H1 (cell line): ENCODE results near the gene CEACAM5. TPM values are rescaled to one million over a fixed set of nuclear protein-coding genes. Genes with fewer than 3 reads are reported as not detected.

ENCODE experiments used
- CTCF ChIA-PET: fragments of 300-600 bp; sonication (Branson Sonifier 250); formaldehyde crosslinking; loops from one replicate; lab custom pipeline; 2021; ENCODE audit not compliant: partially characterized antibody; lab: Charles Lee
- POLR2A ChIA-PET: fragments of 300-600 bp; sonication (Branson Sonifier 250); formaldehyde crosslinking; loops from one replicate; lab custom pipeline; 2021; ENCODE audit warnings: inconsistent platforms; ENCODE audit not compliant: partially characterized antibody; lab: Charles Lee
- DNase-seq, 2 experiments: peaks; one replicate each; pipeline versions ENCODE4 v3.0.0 to v3.0.0-alpha.2; 2010 to 2022; ENCODE audit warnings: low spot score in 2 of 2, low read depth in 1 of 2, mixed read lengths in 1 of 2
- FAIRE-seq: peaks from 2 replicates; lab custom pipeline; 2011; peaks lifted over from hg19 to GRCh38; lab: Jason Lieb, UNC
- H2AFZ ChIP-seq: 2 replicates; pipeline ENCODE4 v1.8.1; 2012; ENCODE audit warnings: low read length, inconsistent platforms
- H2AK5ac ChIP-seq: 2 replicates; pipeline ENCODE4 v1.6.1; 2013; ENCODE audit warnings: low read depth, low read length
- H2BK120ac ChIP-seq: replicated peaks from 2 replicates; pipeline ENCODE3; 2013; ENCODE audit warnings: low read depth, low read length, inconsistent platforms
- H2BK12ac ChIP-seq: 2 replicates; pipeline ENCODE4 v1.6.1; 2013; ENCODE audit warnings: low read depth, low read length
- H2BK15ac ChIP-seq: 2 replicates; pipeline ENCODE4 v1.6.1; 2013; ENCODE audit warnings: low read length
- H2BK20ac ChIP-seq: 2 replicates; pipeline ENCODE4 v1.6.1; 2013; ENCODE audit warnings: low read length
- H2BK5ac ChIP-seq: 2 replicates; pipeline ENCODE4 v1.6.1; 2013; ENCODE audit warnings: low read depth, low read length
- H3K14ac ChIP-seq: 2 replicates; pipeline ENCODE4 v1.6.1; 2013; ENCODE audit warnings: inconsistent platforms; ENCODE audit not compliant: insufficient read length
- H3K18ac ChIP-seq: 2 replicates; pipeline ENCODE4 v1.6.1; 2013; ENCODE audit warnings: low read length; ENCODE audit errors: extremely low read depth
- H3K23ac ChIP-seq: 2 replicates; pipeline ENCODE4 v1.6.1; 2013; ENCODE audit warnings: inconsistent platforms; ENCODE audit not compliant: insufficient read length
- H3K23me2 ChIP-seq: 2 replicates; pipeline ENCODE4 v1.6.1; 2013; ENCODE audit warnings: low read depth, low read length
- H3K27ac ChIP-seq: 2 replicates; pipeline ENCODE4 v1.6.1; 2011; ENCODE audit warnings: low read depth, low read length, inconsistent platforms
- H3K27me3 ChIP-seq, 4 experiments: replicated peaks in 1 of 4; 1 replicate in 1 of 4; 2 replicates in 3 of 4; pipeline versions ENCODE4 v1.6.1 to v1.8.1; 2011 to 2013; ENCODE audit warnings: low read length in 3 of 4, mild to moderate bottlenecking in 3 of 4, inconsistent platforms in 2 of 4, mixed read lengths in 2 of 4, moderate library complexity in 1 of 4; ENCODE audit not compliant: control insufficient read depth in 3 of 4, insufficient read depth in 3 of 4; ENCODE audit errors: extremely low read depth in 1 of 4
- H3K36me3 ChIP-seq, 4 experiments: 2 replicates each; pipeline versions ENCODE4 v1.6.1 to v1.8.1; 2011 to 2013; ENCODE audit warnings: mild to moderate bottlenecking in 4 of 4, low read length in 3 of 4, moderate library complexity in 2 of 4, control low read depth in 1 of 4, inconsistent platforms in 1 of 4; ENCODE audit not compliant: insufficient read depth in 4 of 4, control insufficient read depth in 2 of 4
- H3K4ac ChIP-seq: replicated peaks from 2 replicates; pipeline ENCODE3; 2013; ENCODE audit warnings: low read length, low read depth, mixed read lengths, inconsistent platforms; ENCODE audit not compliant: insufficient read length
- H3K4me1 ChIP-seq, 4 experiments: replicated peaks in 1 of 4; 1 replicate in 1 of 4; 2 replicates in 3 of 4; pipeline versions ENCODE4 v1.6.1 to v1.8.1; 2011 to 2013; ENCODE audit warnings: low read length in 3 of 4, inconsistent platforms in 2 of 4, mixed read lengths in 1 of 4; ENCODE audit not compliant: insufficient read depth in 4 of 4, control insufficient read depth in 3 of 4
- H3K4me2 ChIP-seq, 2 experiments: 2 replicates each; pipeline versions ENCODE4 v1.6.1 to v1.8.1; 2011 to 2013; ENCODE audit warnings: low read depth in 2 of 2, low read length in 2 of 2, control low read depth in 1 of 2, inconsistent platforms in 1 of 2, mild to moderate bottlenecking in 1 of 2; ENCODE audit not compliant: insufficient read depth in 1 of 2
- H3K4me3 ChIP-seq, 4 experiments: fragments of 200-600, 300-600 bp in 1 of 4; sonication (generic), shearing (Covaris generic), sonication (Bioruptor Twin) in 1 of 4; 2 replicates each; pipeline versions ENCODE4 v1.5.1 to v1.8.1; 2011 to 2016; ENCODE audit warnings: low read length in 4 of 4, low read depth in 3 of 4, control low read depth in 2 of 4, inconsistent platforms in 2 of 4, mild to moderate bottlenecking in 2 of 4, mixed read lengths in 1 of 4, moderate library complexity in 1 of 4; ENCODE audit not compliant: insufficient read depth in 2 of 4; ENCODE audit errors: extremely low read depth in 1 of 4
- H3K56ac ChIP-seq: replicated peaks from 2 replicates; pipeline ENCODE3; 2013; ENCODE audit warnings: low read depth, mild to moderate bottlenecking, mixed read lengths, low read length, inconsistent platforms; ENCODE audit not compliant: insufficient read length
- H3K79me1 ChIP-seq: 2 replicates; pipeline ENCODE4 v1.6.1; 2013; ENCODE audit warnings: low read depth, low read length, control low read depth
- H3K79me2 ChIP-seq, 2 experiments: 2 replicates each; pipeline versions ENCODE4 v1.6.1 to v1.8.1; 2012 to 2013; ENCODE audit warnings: low read length in 2 of 2, mild to moderate bottlenecking in 2 of 2, inconsistent platforms in 1 of 2; ENCODE audit not compliant: insufficient read depth in 2 of 2, control insufficient read depth in 1 of 2
- H3K9ac ChIP-seq, 4 experiments: replicated peaks in 1 of 4; 1 replicate in 1 of 4; 2 replicates in 3 of 4; pipeline versions ENCODE4 v1.6.1 to v1.8.1; 2011 to 2013; ENCODE audit warnings: low read depth in 3 of 4, low read length in 3 of 4, control low read depth in 2 of 4, mild to moderate bottlenecking in 2 of 4, moderate library complexity in 2 of 4, inconsistent platforms in 1 of 4; ENCODE audit errors: extremely low read depth in 1 of 4
- H3K9me3 ChIP-seq, 2 experiments: 2 replicates each; pipeline versions ENCODE4 v1.6.1 to v1.8.1; 2012 to 2013; ENCODE audit warnings: mild to moderate bottlenecking in 2 of 2, moderate library complexity in 2 of 2, control low read depth in 1 of 2, inconsistent platforms in 1 of 2, low read depth in 1 of 2, low read length in 1 of 2, mixed read lengths in 1 of 2; ENCODE audit not compliant: insufficient read depth in 2 of 2
- H4K20me1 ChIP-seq, 2 experiments: replicated peaks in 1 of 2; 2 replicates each; pipeline versions ENCODE3 to v1.8.1; 2011 to 2013; ENCODE audit warnings: inconsistent platforms in 2 of 2, low read length in 2 of 2, mild to moderate bottlenecking in 1 of 2; ENCODE audit not compliant: insufficient read depth in 2 of 2, control insufficient read depth in 1 of 2
- H4K5ac ChIP-seq: 2 replicates; pipeline ENCODE4 v1.6.1; 2013; ENCODE audit warnings: low read length, low read depth, mixed read lengths, inconsistent platforms; ENCODE audit not compliant: insufficient read length
- H4K8ac ChIP-seq: 2 replicates; pipeline ENCODE4 v1.8.0; 2013; ENCODE audit warnings: mild to moderate bottlenecking, moderate library complexity, low read length, inconsistent platforms; ENCODE audit not compliant: insufficient read depth; ENCODE audit errors: extremely low read depth
- H4K91ac ChIP-seq: replicated peaks from 2 replicates; pipeline ENCODE3; 2013; ENCODE audit warnings: low read length, mixed read lengths, inconsistent platforms; ENCODE audit not compliant: insufficient read length
- ASH2L ChIP-seq: fragments of 200-600, 300-600 bp; sonication (generic); IDR thresholded peaks from one replicate; pipeline ENCODE4 v1.7.1; 2017; ENCODE audit warnings: low read length
- GABPA ChIP-seq: IDR thresholded peaks from 2 replicates; pipeline ENCODE4 v1.6.1; 2011; ENCODE audit warnings: mild to moderate bottlenecking, low read length, moderate library complexity, borderline replicate concordance; ENCODE audit not compliant: insufficient read depth
- SP4 ChIP-seq: IDR thresholded peaks from 2 replicates; pipeline ENCODE4 v1.6.1; 2012; ENCODE audit warnings: low read length, inconsistent platforms
- WGBS, 2 experiments: shearing (Covaris generic) in 1 of 2; methylation state at CpG; one replicate each; pipeline versions ENCODE4 v1.1.6 to v1.1.7; 2013 to 2015; ENCODE audit warnings: low lambda C conversion rate in 2 of 2, mixed read lengths in 2 of 2, inconsistent platforms in 1 of 2, low coverage in 1 of 2, missing lambda C conversion rate in 1 of 2; ENCODE audit not compliant: insufficient replicate concordance in 2 of 2, insufficient coverage in 1 of 2, insufficient read length in 1 of 2; ENCODE audit errors: extremely low coverage in 1 of 2, missing lambda C conversion rate in 1 of 2; 5-methylcytosine and 5-hydroxymethylcytosine counted together
- polyA plus RNA-seq, 7 experiments: library from polyadenylated mRNA; depleted of rRNA in 3 of 7; stranded (reverse) in 5 of 7; unstranded in 2 of 7; fragments of >200 nt in 5 of 7; fragments of 200-250 nt in 2 of 7; gene quantifications; 1 replicate in 5 of 7; 2 replicates in 1 of 7; 4 replicates in 1 of 7; pipeline versions ENCODE4 v1.2.1 to v1.2.3, GENCODE V29; 2011 to 2013; ENCODE audit warnings: missing spikeins in 2 of 7, mixed read lengths in 2 of 7
- total RNA-seq: library from RNA; stranded (reverse); fragmentation: NEBNext Ultra II Directional; extraction: Animal tissue kit (Norgen Biotek cat#: 25700); gene quantifications from 2 replicates; pipeline ENCODE4 v1.2.1, GENCODE V29; 2021

The CEACAM5 gene
- total and polyA plus RNA-seq, 2 of the 8 experiments (the other 6 are each of a cell fraction or from before 2014, with no cell fraction given) = not detected

- no peak for TF ChIP-seq ASH2L
- TF ChIP-seq SP4 = no peak
- TF ChIP-seq GABPA = no peak
- Histone ChIP-seq H2BK12ac (no peak overlapping the region), H3K18ac (no peak overlapping the region), H3K9me3 (peaks cover 53 to 72% of the 10 kb centered on the region in 2 experiments), H3K4me1 (no peaks in the 10 kb centered on the region; a peak in 1 of 7 replicates), H2BK5ac (no peak overlapping the region), H3K27ac (no peak overlapping the region), H3K23ac (no peak overlapping the region), H2AFZ (no peak overlapping the region), H3K27me3 (no peaks in the 10 kb centered on the region), H3K4ac (no peak overlapping the region), H3K79me2 (no peaks in the 10 kb centered on the region), H2BK15ac (no peak overlapping the region), H3K4me2 (no peak overlapping the region), H2BK120ac (no peak overlapping the region), H2AK5ac (no peak overlapping the region), H3K9ac (no peak overlapping the region), H4K8ac (no peak overlapping the region), H3K4me3 (no peak overlapping the region), H3K14ac (no peak overlapping the region), H3K79me1 (no peaks in the 10 kb centered on the region), H3K23me2 (0 out of 2 replicates have a peak, but pooled peaks cover 2% of the 10 kb centered on the region), H3K36me3 (no peaks in the 10 kb centered on the region), H2BK20ac (no peak overlapping the region), H4K5ac (no peak overlapping the region), H4K91ac (no peak overlapping the region), H4K20me1 (no peaks in the 10 kb centered on the region), H3K56ac (no peak overlapping the region)
- WGBS, 2 experiments = 67% methylated on average over 2 of the region's 2 CpGs; no CpG with 5 or more reads in 1 of the 2 experiments
- DNase-seq = no peak
- ChIA-PET POLR2A (no interaction called here), CTCF (interaction anchor here (0.6 to 1.0 kb wide), 2 partner anchors 9 to 17 kb away, joined by 3 read pairs; no protein-coding TSS in a partner anchor)
- no peak for FAIRE-seq
Observed at GRCh38 chr19:41776700-41777099, 68.3 kb downstream of the CEACAM5 start.

Other genes starting within 250 kb of the CEACAM5 start
- not detected in 2 replicates for gene CEACAM21, start 132.5 kb upstream of the CEACAM5 start, total RNA-seq
- 0.06 TPM in 1 of 2 replicates, not detected in the other for gene CEACAM21, start 132.5 kb upstream of the CEACAM5 start, polyA plus RNA-seq (2011; rRNA removed)
- gene CEACAM4, start 81.6 kb upstream of the CEACAM5 start, total RNA-seq = not detected in 2 replicates
- gene CEACAM4, start 81.6 kb upstream of the CEACAM5 start, polyA plus RNA-seq (2011; rRNA removed) = not detected in 2 replicates
- not detected in 2 replicates for gene CEACAM7, start 20.4 kb upstream of the CEACAM5 start, total RNA-seq
- gene CEACAM7, start 20.4 kb upstream of the CEACAM5 start, polyA plus RNA-seq (2011; rRNA removed) = not detected in 2 replicates
- gene CEACAM6, start 46.9 kb downstream of the CEACAM5 start, total RNA-seq = not detected in 2 replicates
- not detected in 2 replicates for gene CEACAM6, start 46.9 kb downstream of the CEACAM5 start, polyA plus RNA-seq (2011; rRNA removed)
- gene CEACAM3, start 88.0 kb downstream of the CEACAM5 start, total RNA-seq = not detected in 2 replicates
- gene CEACAM3, start 88.0 kb downstream of the CEACAM5 start, polyA plus RNA-seq (2011; rRNA removed) = not detected in 2 replicates
- not detected in 2 replicates for gene LYPD4, start 136.1 kb downstream of the CEACAM5 start, total RNA-seq
- 0.06 TPM in 1 of 2 replicates, not detected in the other for gene LYPD4, start 136.1 kb downstream of the CEACAM5 start, polyA plus RNA-seq (2011; rRNA removed)
- not detected in 2 replicates for gene DMRTC2, start 136.4 kb downstream of the CEACAM5 start, total RNA-seq
- gene DMRTC2, start 136.4 kb downstream of the CEACAM5 start, polyA plus RNA-seq (2011; rRNA removed) = not detected in 2 replicates
- 2,817 and 2,831 TPM in 2 replicates for gene RPS19, start 151.6 kb downstream of the CEACAM5 start, total RNA-seq
- 5,751 and 9,112 TPM in 2 replicates for gene RPS19, start 151.6 kb downstream of the CEACAM5 start, polyA plus RNA-seq (2011; rRNA removed)
- gene CD79A, start 168.7 kb downstream of the CEACAM5 start, total RNA-seq = 0.54 TPM in 1 of 2 replicates, not detected in the other
- 0.77 and 0.83 TPM in 2 replicates for gene CD79A, start 168.7 kb downstream of the CEACAM5 start, polyA plus RNA-seq (2011; rRNA removed)
- gene ARHGEF1, start 174.6 kb downstream of the CEACAM5 start, total RNA-seq = 49.0 and 54.6 TPM in 2 replicates
- 23.0 and 41.1 TPM in 2 replicates for gene ARHGEF1, start 174.6 kb downstream of the CEACAM5 start, polyA plus RNA-seq (2011; rRNA removed)
- not detected in 2 replicates for gene ERFL, start 219.8 kb downstream of the CEACAM5 start, total RNA-seq
- gene ERFL, start 219.8 kb downstream of the CEACAM5 start, polyA plus RNA-seq (2011; rRNA removed) = 0.08 and 0.12 TPM in 2 replicates